HG02759 (cell line): ENCODE results near the gene STK38.
"Not testable (repeated sequence)": the region's sequence is repeated elsewhere in the genome, so short reads cannot be mapped to it uniquely, and the experiment has no call there.

ENCODE experiments used
- ATAC-seq: cut with Tn5 transposase; IDR thresholded peaks from one replicate; pipeline ENCODE4 v1.9.1; 2021; ENCODE audit warnings: mild to moderate bottlenecking, moderate library complexity; ENCODE audit not compliant: unreplicated experiment

Gene STK38

DNA sequence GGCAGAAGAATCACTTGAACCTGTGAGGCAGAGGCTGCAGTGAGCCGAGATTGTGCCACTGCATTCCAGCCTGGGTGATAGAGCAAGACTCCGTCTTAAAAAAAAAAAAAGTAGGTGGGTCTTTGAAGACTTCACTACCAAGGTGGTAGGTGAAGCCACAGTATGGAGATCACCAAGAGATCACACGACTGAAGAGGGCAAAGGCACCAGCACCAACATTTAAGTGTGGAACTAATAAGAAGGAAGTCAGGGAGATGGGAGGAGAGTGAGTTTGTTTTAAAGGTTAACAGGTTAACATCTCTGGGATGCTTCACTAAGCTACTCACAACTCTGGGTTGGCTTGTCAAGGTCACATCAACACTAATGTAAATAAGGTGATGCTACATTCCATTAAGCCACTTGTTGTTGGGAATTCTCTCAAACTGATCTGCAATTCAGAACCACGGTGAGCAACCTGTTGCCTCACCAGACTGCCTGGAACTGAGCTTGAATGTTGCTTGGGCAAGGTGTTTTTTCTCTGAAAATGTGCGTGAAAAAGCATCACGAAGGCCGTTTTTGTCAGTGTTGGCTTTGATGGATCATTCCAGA is 55.8 kb downstream of the STK38 start:
- ATAC-seq: no peak

DNA sequence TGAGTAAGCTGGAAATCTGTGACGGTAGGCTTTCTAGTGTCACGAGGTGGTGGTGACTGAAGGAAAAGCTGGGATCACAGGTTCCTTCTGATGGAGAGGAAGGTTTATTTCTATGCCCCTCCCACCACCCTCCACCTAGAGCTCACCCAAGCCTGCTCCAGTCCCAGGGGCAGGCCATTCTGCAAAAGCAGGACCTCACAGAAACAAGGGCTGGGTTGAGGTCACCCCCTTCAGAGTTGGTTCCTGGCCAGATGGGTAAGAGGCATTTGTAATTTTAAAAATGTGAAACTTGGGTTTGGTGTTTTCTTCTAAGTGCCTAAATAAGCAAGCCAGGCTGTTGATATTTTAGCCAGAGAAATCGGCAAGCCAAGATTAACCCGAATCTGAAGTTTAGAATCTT is 57.9 kb downstream of the STK38 start:
- ATAC-seq: no peak

DNA sequence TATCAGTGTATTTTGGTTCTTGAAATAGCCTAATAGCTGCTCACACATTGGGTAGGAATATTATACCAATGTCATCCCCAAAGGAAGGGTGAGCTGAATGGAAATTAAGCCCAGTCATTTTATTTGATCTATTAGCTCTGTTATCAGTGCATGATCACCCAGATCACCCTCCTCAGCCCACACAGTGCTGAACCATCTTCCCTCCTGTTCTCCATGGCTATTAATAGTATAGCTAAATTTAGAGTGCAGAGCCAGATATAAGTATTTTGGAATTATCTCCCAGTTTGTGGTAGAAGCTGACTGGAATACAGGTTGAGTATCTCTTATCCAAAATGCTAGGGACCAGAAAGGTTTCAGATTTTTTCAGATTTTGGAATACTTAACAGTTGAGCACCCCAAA is 59.1 kb downstream of the STK38 start:
- no peak for ATAC-seq

DNA sequence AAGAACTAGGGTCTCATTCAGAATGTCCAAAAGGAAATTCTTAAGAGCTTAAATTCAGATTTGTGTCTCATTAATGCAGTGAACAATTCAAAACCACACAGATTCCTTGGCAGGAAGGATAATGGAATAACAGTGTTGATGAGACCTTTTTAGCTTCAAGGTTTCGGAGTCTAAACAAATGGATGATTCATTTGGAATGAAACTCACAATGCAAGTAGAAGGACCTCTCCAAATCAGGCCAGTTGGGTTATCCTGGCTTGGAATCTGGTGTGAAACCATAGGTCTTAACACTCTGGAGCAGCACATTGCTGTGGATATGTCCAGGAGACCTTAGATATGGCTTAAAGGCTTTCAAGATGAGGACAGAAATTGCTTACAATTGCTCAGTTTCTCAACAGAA is 59.6 kb downstream of the STK38 start:
- no peak for ATAC-seq

DNA sequence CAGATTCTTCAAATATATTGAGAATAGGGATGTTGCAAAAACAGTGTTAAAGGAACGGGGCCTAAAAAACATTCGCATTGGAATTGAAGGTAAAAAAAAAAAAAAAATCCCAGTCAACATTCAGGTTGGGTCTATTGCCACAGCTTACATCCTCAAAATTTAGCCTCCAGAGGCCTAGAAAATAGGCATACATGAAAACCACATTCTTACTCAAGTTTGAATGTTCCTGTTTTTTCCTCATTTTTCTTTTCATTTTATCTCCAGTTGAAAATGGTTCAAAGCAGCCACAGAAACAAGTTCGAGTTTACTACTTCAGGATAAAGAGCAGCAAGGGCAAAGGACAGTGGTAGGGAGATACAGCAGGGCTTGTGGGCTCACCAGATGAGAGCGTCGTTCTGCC is 62.5 kb downstream of the STK38 start:
- ATAC-seq: no peak

DNA sequence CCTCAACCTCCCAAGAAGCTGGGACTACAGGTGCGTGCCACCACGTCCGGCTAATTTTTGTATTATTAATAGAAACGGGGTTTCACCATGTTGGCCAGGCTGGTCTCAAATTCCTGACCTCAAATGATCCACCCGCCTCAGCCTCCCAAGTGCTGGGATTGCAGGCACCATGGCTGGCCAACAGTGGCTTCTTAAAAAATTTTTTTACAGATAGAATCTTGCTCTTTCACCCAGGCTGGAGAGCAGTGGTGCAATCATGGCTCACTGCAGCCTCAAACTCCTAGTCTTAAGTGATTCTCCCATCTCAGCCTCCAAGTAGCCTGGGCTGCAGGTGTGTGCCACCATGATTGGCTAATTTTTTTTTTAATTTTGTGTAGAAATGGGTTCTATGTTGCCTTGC is 64.0 kb downstream of the STK38 start:
- not testable (repeated sequence) for ATAC-seq

DNA sequence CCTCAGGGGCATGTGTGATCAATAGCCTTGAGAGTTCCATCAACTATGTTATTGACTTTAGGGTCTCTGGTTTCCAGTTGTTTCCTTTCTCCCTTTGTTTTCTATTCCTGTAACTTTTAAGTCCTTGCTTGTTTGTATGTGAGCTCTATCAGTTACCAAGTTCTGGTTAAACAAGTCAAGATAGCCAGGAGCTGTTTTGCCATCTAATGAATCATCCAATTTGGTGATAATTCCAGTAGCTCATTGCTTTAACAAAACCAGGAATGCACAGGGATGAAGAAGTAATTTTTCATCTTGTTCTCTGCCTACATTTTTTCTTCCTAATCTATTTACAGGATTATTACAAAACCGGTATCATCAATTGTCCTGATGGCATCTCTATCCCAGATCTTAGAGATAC is 68.0 kb downstream of the STK38 start:
- no peak for ATAC-seq

DNA sequence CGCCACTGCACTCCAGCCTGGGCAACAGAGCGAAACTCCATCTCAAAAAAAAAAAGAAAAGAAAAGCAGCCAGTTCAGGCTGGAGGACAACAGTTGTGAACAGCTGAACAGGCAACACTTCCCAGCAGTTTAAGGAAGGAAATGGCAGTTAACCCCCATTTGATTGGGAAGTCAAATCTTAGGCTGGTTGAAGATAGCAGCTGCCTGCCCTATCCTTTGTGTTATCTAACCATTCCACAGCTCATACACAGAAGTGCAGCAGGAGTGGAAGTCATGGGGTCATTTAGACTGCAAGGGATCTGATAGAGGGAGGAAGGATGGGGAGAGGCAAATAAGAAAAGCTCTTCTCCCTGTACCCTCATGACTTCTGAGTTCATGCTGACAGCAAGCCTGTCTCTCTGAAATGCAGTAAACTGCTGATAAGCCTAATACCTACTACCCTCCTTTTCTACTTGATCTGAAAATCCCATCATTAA is 69.2 kb downstream of the STK38 start:
- no peak for ATAC-seq

DNA sequence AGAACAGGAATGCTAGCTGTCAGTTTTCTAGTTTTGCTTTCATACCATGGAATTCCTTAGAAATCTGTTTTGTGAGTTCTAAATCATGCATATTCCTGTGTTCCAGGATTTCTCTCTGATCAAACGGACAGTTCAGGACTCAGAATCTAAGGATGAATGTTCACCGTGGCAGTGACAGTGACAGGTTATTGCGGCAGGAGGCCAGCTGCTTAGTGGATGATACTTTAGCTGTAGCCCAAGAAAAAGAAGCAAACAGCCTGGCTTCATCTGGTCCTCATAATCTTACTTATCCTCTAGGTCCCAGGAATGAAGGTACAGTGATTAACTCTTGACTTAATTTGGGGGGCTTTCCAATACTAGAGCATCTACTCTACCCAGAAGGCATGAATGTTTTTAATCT is 77.3 kb downstream of the STK38 start:
- no peak for ATAC-seq

DNA sequence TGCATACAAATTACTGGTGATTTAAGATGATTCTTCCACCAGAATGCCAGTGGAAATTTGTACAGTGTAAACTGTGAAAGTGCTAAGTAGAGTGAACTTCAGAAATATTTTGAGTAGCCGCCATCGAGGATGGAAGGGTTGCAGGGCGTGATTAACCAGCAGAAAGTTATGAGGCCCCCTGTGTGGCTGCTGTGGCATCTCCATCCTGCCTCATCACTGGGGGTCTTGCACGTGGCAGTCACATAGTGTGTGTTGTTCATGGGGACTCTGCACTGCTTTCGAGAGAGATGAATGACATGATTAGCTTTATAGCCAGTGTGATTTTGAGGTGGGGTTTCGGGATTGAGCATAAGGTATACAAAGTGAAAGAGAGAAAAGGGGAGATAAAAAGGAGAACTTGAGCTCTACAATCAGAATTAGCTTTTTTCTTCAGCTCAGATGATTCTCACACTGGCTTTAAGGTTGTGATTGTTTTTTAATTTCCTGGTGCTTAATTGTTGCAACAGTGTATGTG is 78.1 kb downstream of the STK38 start:
- ATAC-seq: no peak

DNA sequence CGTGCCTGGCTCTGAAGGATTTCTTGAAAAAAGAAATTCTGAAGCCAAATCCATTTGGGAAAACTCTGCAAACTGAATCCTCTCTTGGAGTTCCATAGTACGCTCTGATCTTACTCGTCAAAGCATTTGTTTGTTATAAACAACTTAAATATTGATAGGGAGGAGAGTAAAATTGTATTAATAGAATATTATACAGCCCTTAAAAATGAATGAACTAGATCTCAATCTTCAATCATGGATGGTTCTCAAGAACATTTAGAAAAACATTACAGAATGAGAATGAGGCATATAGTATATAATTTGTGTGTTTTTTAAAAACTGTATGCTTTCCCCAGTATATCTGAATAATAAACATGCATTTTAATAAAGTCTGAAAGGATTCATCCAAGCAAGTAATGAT is 79.7 kb downstream of the STK38 start:
- ATAC-seq: no peak

DNA sequence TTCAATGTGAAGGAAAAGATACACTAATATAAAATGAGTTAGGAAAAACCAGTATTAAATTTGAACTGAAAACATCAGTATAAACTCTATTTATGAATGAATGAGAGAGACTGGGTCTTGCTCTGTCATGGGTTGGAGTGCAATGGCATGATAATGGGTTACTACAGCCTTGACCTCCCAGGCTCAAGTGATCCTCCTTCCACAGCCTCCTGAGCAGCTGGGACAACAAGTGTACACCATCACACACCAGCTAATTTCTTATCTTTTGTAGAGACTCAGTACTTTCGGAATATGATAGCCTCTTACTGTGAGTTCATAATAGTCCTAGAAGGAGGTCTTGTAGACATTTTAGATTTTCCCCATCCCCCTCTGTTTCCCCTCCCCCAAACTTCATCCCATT is 83.0 kb downstream of the STK38 start:
- no peak for ATAC-seq

DNA sequence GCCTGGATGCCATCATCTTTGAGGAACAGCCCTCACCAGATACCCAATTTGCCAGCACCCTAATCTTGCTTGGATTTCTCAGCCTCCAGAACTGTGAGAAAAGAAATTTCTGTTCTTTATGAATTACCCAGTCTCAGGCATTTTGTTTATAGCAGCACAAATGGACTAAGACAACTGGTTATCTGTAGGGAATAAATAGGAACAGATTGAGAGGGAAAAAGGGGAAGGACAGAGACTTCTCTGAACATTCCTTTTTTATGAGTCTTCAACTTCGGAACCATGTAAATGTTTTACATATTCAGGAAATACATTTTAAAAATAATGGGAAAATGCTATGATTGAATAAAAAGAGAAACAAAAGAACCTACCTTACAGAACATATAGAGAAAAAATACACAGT is 83.6 kb downstream of the STK38 start:
- ATAC-seq: no peak

DNA sequence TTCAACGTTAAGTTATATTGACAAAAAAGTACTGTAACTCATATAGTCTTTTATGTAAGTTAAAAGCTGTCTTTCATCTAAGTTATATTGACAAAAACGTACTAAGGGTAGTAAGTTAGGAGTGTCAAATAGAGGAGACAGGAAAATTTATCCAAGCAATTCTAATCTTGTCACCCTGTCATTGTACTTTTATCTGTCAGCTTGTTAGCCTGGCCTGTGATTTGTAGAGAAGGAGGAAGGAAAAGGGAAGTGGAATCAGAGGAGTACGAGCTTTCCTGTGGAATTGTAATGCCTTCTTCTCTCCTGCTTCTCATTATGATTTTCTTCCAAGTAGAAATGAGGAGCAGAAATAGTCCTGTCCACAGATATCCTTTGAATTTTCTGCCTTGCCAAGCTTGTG is 85.6 kb downstream of the STK38 start:
- no peak for ATAC-seq

DNA sequence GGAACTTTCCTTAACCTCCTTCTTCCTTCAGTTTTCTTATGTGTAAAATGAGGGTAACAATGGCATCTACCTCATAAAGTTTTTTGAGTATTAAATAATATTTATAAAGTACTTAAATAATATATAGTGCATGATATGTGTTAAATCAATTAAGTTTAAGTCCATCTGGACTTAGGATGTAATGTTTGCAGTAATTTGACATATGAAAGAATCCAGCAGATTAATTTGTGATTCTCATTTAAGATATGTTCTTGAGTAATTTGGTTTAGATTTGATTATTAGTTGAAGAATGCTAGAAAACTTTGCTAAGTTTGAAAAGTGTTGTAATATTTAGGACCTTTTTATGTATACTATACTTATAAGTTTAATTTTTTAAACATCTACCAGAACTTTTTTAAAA is 86.4 kb downstream of the STK38 start:
- ATAC-seq: no peak

DNA sequence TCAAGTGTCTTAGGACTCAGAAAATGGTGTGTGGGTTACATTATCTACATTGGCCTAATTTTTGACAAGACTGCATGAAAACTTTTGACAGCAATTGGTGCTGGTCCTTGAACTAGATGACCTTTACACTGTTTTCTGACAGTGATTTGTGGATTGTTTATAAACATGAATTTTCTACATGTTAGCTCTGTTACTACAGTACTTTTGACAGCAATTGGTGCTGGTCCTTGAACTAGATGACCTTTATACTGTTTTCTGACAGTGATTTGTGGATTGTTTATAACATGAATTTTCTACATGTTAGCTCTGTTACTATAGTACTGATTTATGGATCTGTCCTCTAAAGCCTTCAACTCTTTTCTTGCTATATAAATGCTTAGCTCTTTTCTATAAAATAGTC is 87.8 kb downstream of the STK38 start:
- ATAC-seq: no peak

DNA sequence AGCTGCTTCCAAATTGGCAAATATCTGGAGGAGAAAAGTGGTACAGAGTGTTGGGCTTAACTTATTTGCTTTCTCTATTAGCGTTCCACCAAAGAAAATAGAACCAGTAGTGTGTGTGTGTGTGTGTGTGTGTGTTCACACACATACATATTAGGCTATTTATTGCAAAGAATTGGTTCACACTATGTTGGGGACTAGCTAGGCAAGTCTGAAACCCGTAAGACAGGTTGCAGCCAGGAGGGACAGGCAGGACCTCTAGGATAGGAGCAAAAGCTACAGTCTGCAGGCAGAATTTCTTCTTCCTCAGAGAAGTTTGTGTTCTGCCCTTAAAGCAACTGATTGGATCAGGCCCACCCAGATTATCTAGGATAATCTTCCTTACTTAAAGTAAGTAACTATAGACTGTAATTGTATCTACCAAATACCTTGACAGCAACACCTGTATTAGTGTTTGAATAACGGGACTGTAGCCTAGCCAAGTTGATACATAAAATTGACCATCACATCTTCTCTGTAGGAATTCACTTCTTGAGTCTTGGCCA is 91.7 kb downstream of the STK38 start:
- ATAC-seq: no peak

DNA sequence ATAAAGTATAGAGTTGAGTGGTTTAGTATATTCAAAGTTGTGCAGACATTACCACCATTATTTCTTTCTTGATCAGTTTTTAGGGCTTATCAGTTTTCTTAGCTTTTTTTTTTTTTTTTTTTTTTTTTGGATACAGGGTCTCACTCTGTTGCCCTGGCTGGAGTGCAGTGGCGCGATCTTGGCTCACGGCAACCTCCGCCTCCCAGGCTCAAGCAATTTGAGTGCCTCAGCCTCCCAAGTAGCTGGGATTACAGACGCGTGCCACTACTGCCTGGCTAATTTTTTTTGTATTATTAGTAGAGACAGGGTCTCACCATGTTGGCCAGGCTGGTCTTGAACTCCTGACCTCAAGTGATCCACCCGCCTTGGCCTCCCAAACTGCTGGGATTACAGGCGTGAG is 94.4 kb downstream of the STK38 start:
- ATAC-seq: not testable (repeated sequence)

DNA sequence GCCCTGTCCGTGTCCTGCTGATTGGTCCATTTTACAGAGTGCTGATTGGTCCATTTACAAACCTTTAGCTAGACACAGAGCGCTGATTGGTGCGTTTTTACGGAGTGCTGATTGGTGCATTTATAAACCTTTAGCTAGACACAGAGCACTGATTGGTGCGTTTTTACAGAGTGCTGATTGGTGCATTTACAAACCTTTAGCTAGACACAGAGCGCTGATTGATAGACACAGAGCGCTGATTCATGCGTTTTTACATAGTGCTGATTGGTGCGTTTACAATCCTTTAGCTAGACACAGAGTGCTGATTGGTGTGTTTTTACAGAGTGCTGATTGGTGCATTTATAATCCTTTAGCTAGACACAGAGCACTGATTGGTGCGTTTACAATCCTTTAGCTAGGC is 98.1 kb downstream of the STK38 start:
- not testable (repeated sequence) for ATAC-seq

DNA sequence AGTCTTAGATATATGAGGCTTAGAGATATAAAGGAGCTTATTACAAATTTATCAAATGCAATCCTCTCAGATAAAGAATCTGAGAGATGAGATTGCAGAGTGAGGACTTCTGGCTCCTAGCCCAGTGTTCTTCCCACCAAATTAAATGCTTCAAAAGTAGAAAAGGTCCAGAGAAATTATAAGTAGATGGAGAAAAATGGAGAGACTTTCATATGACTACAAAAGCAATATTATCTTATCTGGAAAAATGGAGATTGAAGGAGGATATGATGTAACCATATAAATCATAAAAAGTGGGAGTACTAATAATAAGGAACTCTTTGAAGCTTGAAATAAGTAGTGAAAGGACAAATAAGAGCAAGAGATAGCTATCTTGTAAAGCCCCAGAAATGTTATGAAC is 101.7 kb downstream of the STK38 start:
- no peak for ATAC-seq

DNA sequence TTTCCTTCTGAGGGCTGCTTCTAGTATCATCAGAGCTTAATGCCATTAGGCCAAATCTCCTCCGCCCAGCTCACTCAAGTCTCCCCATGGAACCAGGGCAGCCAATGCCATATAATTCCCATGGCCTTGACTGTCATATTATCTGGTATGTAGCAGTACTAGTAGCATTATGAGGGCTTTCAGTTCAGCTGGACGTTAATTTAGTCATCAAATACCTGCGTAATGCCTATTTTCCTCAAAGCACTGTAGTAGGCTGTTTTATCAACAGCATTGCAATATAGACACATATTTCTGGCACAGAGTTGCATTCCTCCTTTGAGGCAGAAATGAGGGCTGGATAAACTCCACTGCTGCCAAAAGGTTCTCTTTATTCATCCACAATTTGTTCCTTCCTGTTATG is 102.8 kb downstream of the STK38 start:
- no peak for ATAC-seq
